Gastrocnemius medialis (tissue), 4 donors: ENCODE results near the gene SLC17A7. TPM values are rescaled to one million over a fixed set of nuclear protein-coding genes. Genes with fewer than 3 reads are reported as not detected.

Source experiments
- ATAC-seq, 2 donors: fragments of 150-250 bp; one replicate each; pipeline ENCODE4 v1.9.1; 2016
- DNase-seq, 2 donors: peaks; one replicate each; pipeline ENCODE4 v3.0.0-alpha.2; 2019
- H3K27ac ChIP-seq, 4 donors: fragments of 200-600 bp; sonication (generic); 1 replicate in 1 of 4; 2 replicates in 3 of 4; pipeline ENCODE4 v1.5.1; 2016 to 2018; ENCODE audit warnings: mild to moderate bottlenecking in 2 of 4, moderate library complexity in 1 of 4
- H3K27me3 ChIP-seq, 3 donors: fragments of 200-600 bp; sonication (generic) in 2 of 3; 1 replicate in 1 of 3; 2 replicates in 2 of 3; pipeline versions ENCODE4 v1.5.1 to v1.6.0; 2016 to 2019; ENCODE audit warnings: mild to moderate bottlenecking in 1 of 3, moderate library complexity in 1 of 3
- H3K36me3 ChIP-seq, 2 donors: fragments of 200-600 bp; sonication (generic) in 1 of 2; one replicate each; pipeline ENCODE4 v1.5.1; 2017 to 2018
- H3K4me1 ChIP-seq, 2 donors: fragments of 200-600 bp; sonication (generic) in 1 of 2; one replicate each; pipeline ENCODE4 v1.5.1; 2016 to 2017; ENCODE audit warnings: mild to moderate bottlenecking in 2 of 2
- H3K4me3 ChIP-seq, 4 donors: fragments of 200-600 bp; sonication (generic) in 3 of 4; 1 replicate in 1 of 4; 2 replicates in 3 of 4; pipeline ENCODE4 v1.5.1; 2016 to 2019; ENCODE audit warnings: mild to moderate bottlenecking in 2 of 4
- H3K9me3 ChIP-seq, 3 donors: fragments of 200-600 bp; sonication (generic) in 2 of 3; 1 replicate in 1 of 3; 2 replicates in 2 of 3; pipeline ENCODE4 v1.5.1; 2016 to 2019
- CTCF ChIP-seq, 5 experiments: fragments of 450-650 bp in 3 of 5; fragments of 200-600 bp in 2 of 5; sonication (generic) in 2 of 5; IDR thresholded peaks in 4 of 5; conservative IDR thresholded peaks in 1 of 5; 1 replicate in 4 of 5; 2 replicates in 1 of 5; pipeline ENCODE4 v1.5.1; 2016 to 2019; ENCODE audit warnings: antibody characterized with exemption in 5 of 5, mild to moderate bottlenecking in 3 of 5, moderate library complexity in 3 of 5
- POLR2A ChIP-seq, 2 donors: fragments of 450-650 bp; IDR thresholded peaks; one replicate each; pipeline ENCODE4 v1.6.1; 2017; ENCODE audit warnings: antibody characterized with exemption in 2 of 2, mild to moderate bottlenecking in 2 of 2, moderate library complexity in 2 of 2
- in situ Hi-C, 4 donors: fragments of 200-750 bp; cut with MboI; loops; one replicate each; pipeline versions ENCODE4 v1.15.0 to v1.8.0; 2017; ENCODE audit warnings: low sequenced_read_pairs in 4 of 4
- intact Hi-C: fragments of 100-400 bp; cut with DNase I; formaldehyde crosslinking; loops from one replicate; pipeline ENCODE4 v1.15.1; 2023; ENCODE audit warnings: low total_unique reads
- total RNA-seq, 4 donors: library from RNA; depleted of rRNA; stranded (reverse); fragments of >200 nt; gene quantifications; one replicate each; pipeline versions ENCODE4 v1.1.0 to v1.2.3, GENCODE V29; 2016

Gene SLC17A7
- total RNA-seq, 4 donors from 2014 or later = 0.24 to 1.6 (median 0.33) TPM

GRCh38 chr19:49389406-49389805 lies 51.9 kb downstream of the SLC17A7 start:
- H3K9me3 ChIP-seq = no peaks in the 10 kb centered on the region
- no peaks in the 10 kb centered on the region for H3K36me3 ChIP-seq
- intact Hi-C loops (no loop called here), in situ Hi-C loops (loop anchor here in 2 of 4 donors (10.0 to 25.0 kb wide), 2 partner anchors 55 to 148 kb away; partner anchors contain the start of genes RCN3 (in 1 of the 2) and SLC17A7 (in 1 of the 2))
- H3K27ac ChIP-seq = no peak overlapping the region
- H3K27me3 ChIP-seq = peaks cover 0 to 14% (median 11%) of the 10 kb centered on the region in 3 donors
- TF ChIP-seq POLR2A (IDR thresholded peaks at IDR 0.05) (no peak), CTCF (IDR thresholded peaks at IDR 0.05 in 4 of 5, conservative IDR thresholded peaks at IDR 0.05 in 1 of 5) (no peak)
- no peak overlapping the region for H3K4me3 ChIP-seq
- H3K4me1 ChIP-seq = no peaks in the 10 kb centered on the region
- DNase-seq = no peak
- ATAC-seq = no peak

- no peaks in the 10 kb centered on the region for H3K36me3 ChIP-seq
- H3K27me3 ChIP-seq = peaks cover 0 to 15% (median 14%) of the 10 kb centered on the region in 3 donors
- H3K27ac ChIP-seq = no peak within 1 kb of the TSS
- intact Hi-C loops = no loop called here
- TF ChIP-seq POLR2A (IDR thresholded peaks at IDR 0.05) (no peak), CTCF (IDR thresholded peaks at IDR 0.05 in 4 of 5, conservative IDR thresholded peaks at IDR 0.05 in 1 of 5) (no peak)
- ATAC-seq = peak; percentile 55 to 58
- DNase-seq = peak; percentile 52 to 79
- H3K4me3 ChIP-seq = peak within 1 kb of the TSS in 3 of 4 donors; percentile 24 to 44 (median 27)
- H3K4me1 ChIP-seq = no peaks in the 10 kb centered on the region
- in situ Hi-C loops = loop anchor here in 2 of 4 donors (10.0 to 25.0 kb wide), 2 partner anchors 57 to 149 kb away; partner anchors contain the start of genes RCN3 (in 1 of the 2) and SLC17A7 (in 1 of the 2)
- peaks cover 0 to under 1% (median 0%) of the 10 kb centered on the region in 3 donors for H3K9me3 ChIP-seq
These were observed 53.4 kb downstream of the SLC17A7 start, which contains the start of gene KASH5 for GRCh38 chr19:49387936-49388372. TSS of gene KASH5 (plus strand) at chr19:49388249. CDS start at chr19:49390884, 2,635 bp downstream.

- no peak overlapping the region for H3K27ac ChIP-seq
- TF ChIP-seq CTCF (IDR thresholded peaks at IDR 0.05 in 4 of 5, conservative IDR thresholded peaks at IDR 0.05 in 1 of 5) (no peak), POLR2A (IDR thresholded peaks at IDR 0.05) (no peak)
- H3K36me3 ChIP-seq = no peaks in the 10 kb centered on the region
- ATAC-seq = no peak
- intact Hi-C loops (no loop called here), in situ Hi-C loops (loop anchor here in 2 of 4 donors (10.0 to 25.0 kb wide), 2 partner anchors 61 to 154 kb away; partner anchors contain the start of genes RCN3 (in 1 of the 2) and SLC17A7 (in 1 of the 2))
- H3K9me3 ChIP-seq = peaks cover 0 to 10% (median 0%) of the 10 kb centered on the region in 3 donors
- no peak for DNase-seq
- peaks cover 7 to 27% (median 8%) of the 10 kb centered on the region in 3 donors for H3K27me3 ChIP-seq
- H3K4me3 ChIP-seq = no peak overlapping the region
- H3K4me1 ChIP-seq = no peaks in the 10 kb centered on the region
These were observed 57.7 kb downstream of the SLC17A7 start for GRCh38 chr19:49383599-49383998.

- H3K4me1 ChIP-seq = no peaks in the 10 kb centered on the region
- intact Hi-C loops = no loop called here
- no peaks in the 10 kb centered on the region for H3K36me3 ChIP-seq
- no peak for DNase-seq
- H3K27ac ChIP-seq = no peak overlapping the region
- peaks cover 0 to 24% (median 7%) of the 10 kb centered on the region in 3 donors for H3K27me3 ChIP-seq
- no peak for TF ChIP-seq CTCF (IDR thresholded peaks at IDR 0.05 in 4 of 5, conservative IDR thresholded peaks at IDR 0.05 in 1 of 5)
- TF ChIP-seq POLR2A (IDR thresholded peaks at IDR 0.05) = no peak
- peaks cover 0 to 10% (median 0%) of the 10 kb centered on the region in 3 donors for H3K9me3 ChIP-seq
- no peak for ATAC-seq
- no peak overlapping the region for H3K4me3 ChIP-seq
- in situ Hi-C loops = loop anchor here in 2 of 4 donors (10.0 to 25.0 kb wide), 2 partner anchors 62 to 155 kb away; partner anchors contain the start of genes RCN3 (in 1 of the 2) and SLC17A7 (in 1 of the 2)
These were observed 58.7 kb downstream of the SLC17A7 start for GRCh38 chr19:49382639-49383038.
